HepG2 (cell line): ENCODE data around the gene PFKFB2. TPM values are rescaled to one million over a fixed set of nuclear protein-coding genes. Genes with fewer than 3 reads are reported as not detected.
A peak's percentile ranks its signal among the peaks of the same experiment; 100 is the strongest.

ENCODE experiments used
- AFF4 ChIP-seq: sonication (generic); formaldehyde crosslinking; IDR thresholded peaks from 2 replicates; pipeline ENCODE4 v1.4.0; 2020; ENCODE audit warnings: missing genetic modification reagents
- AGO2 ChIP-seq: fragments of 200-400 bp; formaldehyde crosslinking; optimal IDR thresholded peaks from 2 replicates; pipeline ENCODE3; 2017; ENCODE audit warnings: mild to moderate bottlenecking, low read depth, low read length, moderate library complexity
- CC2D1A ChIP-seq: sonication (generic); formaldehyde crosslinking; IDR thresholded peaks from 2 replicates; pipeline ENCODE4 v1.8.1; 2023; ENCODE audit warnings: mild to moderate bottlenecking, missing genetic modification reagents
- ETV5 ChIP-seq: IDR thresholded peaks from 2 replicates; pipeline ENCODE4 v1.6.1; 2018; ENCODE audit warnings: missing biosample characterization, missing genetic modification reagents, inconsistent platforms, borderline replicate concordance
- KAT8 ChIP-seq: IDR thresholded peaks from 2 replicates; pipeline ENCODE4 v1.6.1; 2016; ENCODE audit warnings: missing genetic modification reagents, missing compliant biosample characterization
- KDM4B ChIP-seq: sonication (generic); formaldehyde crosslinking; IDR thresholded peaks from 2 replicates; pipeline ENCODE4 v1.4.0; 2020; ENCODE audit warnings: missing genetic modification reagents
- SOX13 ChIP-seq, 3 experiments: fragments of 450-650 bp in 1 of 3; sonication (generic) in 1 of 3; formaldehyde crosslinking in 1 of 3; IDR thresholded peaks in 2 of 3; conservative IDR thresholded peaks in 1 of 3; 2 replicates each; pipeline versions ENCODE4 v1.5.0 to v1.6.1; 2016 to 2020; ENCODE audit warnings: antibody characterized with exemption in 1 of 3, mild to moderate bottlenecking in 1 of 3, missing compliant biosample characterization in 1 of 3, missing genetic modification reagents in 1 of 3, moderate library complexity in 1 of 3
- ZBTB34 ChIP-seq: sonication (generic); formaldehyde crosslinking; IDR thresholded peaks from 2 replicates; pipeline ENCODE4 v1.8.0; 2022; ENCODE audit warnings: mild to moderate bottlenecking, missing genetic modification reagents
- ZBTB43 ChIP-seq: sonication (generic); formaldehyde crosslinking; conservative IDR thresholded peaks from 2 replicates; pipeline ENCODE4 v1.4.0; 2020; ENCODE audit warnings: missing genetic modification reagents
- ZGPAT ChIP-seq: IDR thresholded peaks from 2 replicates; pipeline ENCODE4 v1.6.1; 2016; ENCODE audit warnings: mild to moderate bottlenecking
- ZNF121 ChIP-seq: sonication (generic); formaldehyde crosslinking; IDR thresholded peaks from 2 replicates; pipeline ENCODE4 v1.5.0; 2020; ENCODE audit warnings: mild to moderate bottlenecking, missing genetic modification reagents
- ZNF124 ChIP-seq: sonication (generic); formaldehyde crosslinking; IDR thresholded peaks from 2 replicates; pipeline ENCODE4 v1.4.0; 2020; ENCODE audit warnings: missing genetic modification reagents
- ZNF205 ChIP-seq: IDR thresholded peaks from 2 replicates; pipeline ENCODE4 v1.6.1; 2018; ENCODE audit warnings: missing biosample characterization, missing genetic modification reagents
- ZNF34 ChIP-seq: sonication (generic); formaldehyde crosslinking; IDR thresholded peaks from 2 replicates; pipeline ENCODE4 v1.4.0; 2020; ENCODE audit warnings: mild to moderate bottlenecking, missing genetic modification reagents, borderline replicate concordance
- ZNF512B ChIP-seq: sonication (generic); formaldehyde crosslinking; IDR thresholded peaks from 2 replicates; pipeline ENCODE4 v1.5.1; 2020; ENCODE audit warnings: missing genetic modification reagents, mild to moderate bottlenecking, borderline replicate concordance
- ZNF644 ChIP-seq: IDR thresholded peaks from 2 replicates; pipeline ENCODE4 v1.6.1; 2016; ENCODE audit warnings: low read depth
- polyA plus RNA-seq, 8 experiments: library from polyadenylated mRNA; depleted of rRNA in 3 of 8; stranded (reverse) in 7 of 8; unstranded in 1 of 8; fragments of >200 nt; fragmentation: Illumina TruSeq in 4 of 8; extraction: Trizol in 4 of 8; gene quantifications; 2 replicates each; pipeline versions ENCODE4 v1.2.1 to v1.2.3, GENCODE V29; 2011 to 2016; ENCODE audit warnings: low read depth in 4 of 8, missing spikeins in 1 of 8, mixed read lengths in 1 of 8; ENCODE audit not compliant: insufficient read depth in 1 of 8
- total RNA-seq, 5 experiments: library from RNA; depleted of rRNA; stranded (reverse); fragments of >200 nt; fragmentation: Illumina TruSeq; extraction: Trizol; gene quantifications; 2 replicates each; pipeline ENCODE4 v1.2.3, GENCODE V29; 2016; ENCODE audit warnings: low read depth in 1 of 5

PFKFB2 gene
- total and polyA plus RNA-seq, 2 of the 13 experiments (the other 11 are each of a cell fraction or from before 2014, with no cell fraction given) = 4.6 to 10.6 TPM

GRCh38 chr1:207088701-207089626, 35.9 kb downstream of the PFKFB2 start, which contains the start of gene C4BPB (continued):
- peak; percentile 53; the same call in 1 of the 2 replicates for TF ChIP-seq KDM4B (CRISPR knock-in tag)
- TF ChIP-seq ZNF124 (CRISPR knock-in tag) = peak; percentile 58; the same call in 1 of the 2 replicates
- 0 out of 2 replicates have a peak, but pooled peaks have one; percentile 52 for TF ChIP-seq AFF4 (CRISPR knock-in tag)
- peak; percentile 35; the same call in 1 of the 2 replicates for TF ChIP-seq ZNF121 (CRISPR knock-in tag)
- TF ChIP-seq ZBTB34 = peak; percentile 99
- peak; percentile 43; the same call in 1 of the 2 replicates for TF ChIP-seq ZNF512B (CRISPR knock-in tag)
- peak; percentile 95 for TF ChIP-seq ZGPAT
- TF ChIP-seq CC2D1A (CRISPR knock-in tag) = no peak
- peak; percentile 46; the same call in 1 of the 2 replicates for TF ChIP-seq ZNF205 (CRISPR knock-in tag)
- TF ChIP-seq KAT8 (CRISPR knock-in tag) = peak; percentile 60
- TF ChIP-seq ZNF644 (CRISPR knock-in tag) = peak; percentile 90
- peak; percentile 51; the same call in 1 of the 2 replicates for TF ChIP-seq SOX13 (IDR thresholded peaks at IDR 0.05)
- TF ChIP-seq SOX13 (CRISPR knock-in tag; conservative IDR thresholded peaks at IDR 0.05 in 1 of 2, IDR thresholded peaks at IDR 0.05 in 1 of 2) = peak in 1 of 2 experiments; percentile 81; a peak in 2 of 4 replicates
- peak; percentile 20; the same call in 1 of the 2 replicates for TF ChIP-seq ZBTB43 (CRISPR knock-in tag)
- TF ChIP-seq ETV5 (CRISPR knock-in tag) = peak; percentile 40; the same call in 1 of the 2 replicates
- no peak for TF ChIP-seq AGO2
- 0 out of 2 replicates have a peak, but pooled peaks have one; percentile 76 for TF ChIP-seq ZNF34
